SK-N-SH (cell line): ENCODE results near the gene TROAP. TPM values are rescaled to one million over a fixed set of nuclear protein-coding genes. Genes with fewer than 3 reads are reported as not detected.
A peak's percentile ranks its signal among the peaks of the same experiment; 100 is the strongest.

Source experiments
- CTCF ChIA-PET: fragments of 300-600, 350-600 bp; formaldehyde crosslinking; extraction: SDS; loops from one replicate; lab custom pipeline; 2021; lab: Yijun Ruan, JAX
- POLR2A ChIA-PET: fragments of 350-600 bp; sonication (Branson Sonifier 250); formaldehyde crosslinking; extraction: SDS; loops from one replicate; lab custom pipeline; 2020; ENCODE audit warnings: antibody characterized with exemption, inconsistent platforms; lab: Yijun Ruan, JAX
- DNase-seq: peaks from one replicate; pipeline ENCODE4 v3.0.0; 2012
- H2AFZ ChIP-seq: fragments of 200-600 bp; sonication (generic); 2 replicates; pipeline ENCODE4 v1.8.1; 2016; ENCODE audit warnings: antibody characterized with exemption, mild to moderate bottlenecking, low read depth
- H3F3A ChIP-seq: fragments of 200-600 bp; sonication (generic); replicated peaks from 2 replicates; pipeline ENCODE3; 2016; ENCODE audit warnings: antibody characterized with exemption, mild to moderate bottlenecking; ENCODE audit not compliant: insufficient read depth
- H3K27ac ChIP-seq, 2 experiments: fragments of 200-500 bp in 1 of 2; fragments of 200-600 bp in 1 of 2; sonication (Bioruptor generic) in 1 of 2; sonication (generic), shearing (Covaris generic) in 1 of 2; 2 replicates each; pipeline versions ENCODE4 v1.5.1 to v1.6.1; 2014 to 2016; ENCODE audit warnings: low read depth in 2 of 2, inconsistent platforms in 1 of 2, low read length in 1 of 2, mild to moderate bottlenecking in 1 of 2, mixed read lengths in 1 of 2
- H3K27me3 ChIP-seq: fragments of 200-600 bp; sonication (generic), shearing (Covaris generic); 2 replicates; pipeline ENCODE4 v1.6.1; 2016; ENCODE audit warnings: mixed run types; ENCODE audit not compliant: insufficient read depth
- H3K36me3 ChIP-seq, 2 experiments: fragments of 200-500 bp in 1 of 2; fragments of 200-600 bp in 1 of 2; sonication (Bioruptor generic) in 1 of 2; sonication (generic) in 1 of 2; replicated peaks in 1 of 2; 2 replicates each; pipeline versions ENCODE3 to v1.5.1; 2014 to 2016; ENCODE audit warnings: low read length in 1 of 2, mild to moderate bottlenecking in 1 of 2; ENCODE audit not compliant: insufficient read depth in 2 of 2, control insufficient read depth in 1 of 2
- H3K4me1 ChIP-seq, 2 experiments: fragments of 200-500 bp in 1 of 2; fragments of 200-600 bp in 1 of 2; sonication (Bioruptor generic) in 1 of 2; sonication (generic), shearing (Covaris generic) in 1 of 2; 2 replicates each; pipeline versions ENCODE4 v1.5.1 to v1.6.1; 2014 to 2016; ENCODE audit warnings: low read depth in 1 of 2, low read length in 1 of 2, mixed run types in 1 of 2; ENCODE audit not compliant: insufficient read depth in 2 of 2, control insufficient read depth in 1 of 2
- H3K4me2 ChIP-seq: fragments of 200-600 bp; sonication (generic), shearing (Covaris generic); 2 replicates; pipeline ENCODE4 v1.6.1; 2017; ENCODE audit warnings: mixed run types
- H3K4me3 ChIP-seq, 2 experiments: fragments of 200-500 bp in 1 of 2; fragments of 200-600 bp in 1 of 2; sonication (Bioruptor generic) in 1 of 2; sonication (generic), shearing (Covaris generic) in 1 of 2; 2 replicates each; pipeline versions ENCODE4 v1.5.1 to v1.8.1; 2014 to 2016; ENCODE audit warnings: low read depth in 2 of 2, inconsistent platforms in 1 of 2, low read length in 1 of 2, mild to moderate bottlenecking in 1 of 2, mixed read lengths in 1 of 2, moderate library complexity in 1 of 2
- H3K79me2 ChIP-seq: fragments of 200-600 bp; sonication (generic); 2 replicates; pipeline ENCODE4 v1.8.1; 2017; ENCODE audit warnings: mild to moderate bottlenecking; ENCODE audit not compliant: insufficient read depth
- H3K9ac ChIP-seq: fragments of 200-600 bp; sonication (generic); 2 replicates; pipeline ENCODE4 v1.6.1; 2017; ENCODE audit warnings: mixed run types
- H3K9me2 ChIP-seq: fragments of 200-600 bp; sonication (generic); 2 replicates; pipeline ENCODE4 v1.6.1; 2017; ENCODE audit warnings: mixed run types
- H3K9me3 ChIP-seq: fragments of 200-600 bp; sonication (generic); 2 replicates; pipeline ENCODE4 v1.6.1; 2017; ENCODE audit warnings: mixed run types, mild to moderate bottlenecking, moderate library complexity
- H4K20me1 ChIP-seq: fragments of 200-600 bp; sonication (generic); 2 replicates; pipeline ENCODE4 v1.6.1; 2017; ENCODE audit warnings: mild to moderate bottlenecking, mixed run types; ENCODE audit not compliant: insufficient read depth
- ELF1 ChIP-seq: IDR thresholded peaks from 2 replicates; pipeline ENCODE4 v1.4.0; 2012
- MXI1 ChIP-seq: IDR thresholded peaks from 2 replicates; pipeline ENCODE4 v1.6.1; 2012; ENCODE audit warnings: mild to moderate bottlenecking, low read depth, low read length, improper control_type of control experiment
- NFIC ChIP-seq: IDR thresholded peaks from 2 replicates; pipeline ENCODE4 v1.4.0; 2012; ENCODE audit warnings: borderline replicate concordance
- NRF1 ChIP-seq: IDR thresholded peaks from 2 replicates; pipeline ENCODE4 v1.6.1; 2012; ENCODE audit warnings: low read depth, mild to moderate bottlenecking, low read length
- REST ChIP-seq: IDR thresholded peaks from 2 replicates; pipeline ENCODE4 v1.6.1; 2012; ENCODE audit warnings: mild to moderate bottlenecking, low read depth, low read length, moderate library complexity
- RFX5 ChIP-seq: IDR thresholded peaks from 2 replicates; pipeline ENCODE4 v1.6.1; 2012; ENCODE audit warnings: mild to moderate bottlenecking, improper control_type of control experiment, low read length
- SMC3 ChIP-seq: IDR thresholded peaks from 2 replicates; pipeline ENCODE4 v1.6.1; 2012; ENCODE audit warnings: low read depth, low read length, improper control_type of control experiment
- TCF12 ChIP-seq: IDR thresholded peaks from 2 replicates; pipeline ENCODE4 v1.4.0; 2012
- TEAD4 ChIP-seq: IDR thresholded peaks from 2 replicates; pipeline ENCODE4 v1.4.0; 2012; ENCODE audit warnings: mild to moderate bottlenecking, borderline replicate concordance; ENCODE audit not compliant: insufficient read depth
- WGBS: methylation state at CpG from one replicate; pipeline ENCODE4 v1.1.6; 2017; ENCODE audit warnings: low lambda C conversion rate; 5-methylcytosine and 5-hydroxymethylcytosine counted together
- polyA plus RNA-seq, 3 experiments: library from polyadenylated mRNA; depleted of rRNA; stranded (reverse); fragments of >200 nt; gene quantifications; 2 replicates each; pipeline ENCODE4 v1.2.3, GENCODE V29; 2012
- TF ChIP-seq, protein P1 (sequence below): IDR thresholded peaks from 2 replicates; pipeline ENCODE4 v1.4.0; 2012; ENCODE audit warnings: low read depth, borderline replicate concordance

The TROAP gene
- polyA plus RNA-seq, 1 of the 3 experiments (the other 2 are of a cell fraction): 26.2 TPM

GRCh38 chr12:49295082-49295936 is 27.7 kb upstream of the TROAP start, which contains the start of gene PRPH:
Gene PRPH, plus strand, starts transcription at chr12:49295147. Its CDS starts 54 bp downstream, at chr12:49295201.
- Histone ChIP-seq H3K4me3 (peak within 1 kb of the TSS in 1 of 2 experiments; percentile 4; a peak in 1 of 4 replicates), H3K4me2 (no peak within 1 kb of the TSS), H4K20me1 (no peaks in the 10 kb centered on the region), H3K9me3 (no peaks in the 10 kb centered on the region), H3K79me2 (no peaks in the 10 kb centered on the region), H3K27me3 (no peaks in the 10 kb centered on the region), H3F3A (no peaks in the 10 kb centered on the region), H3K27ac (peak within 1 kb of the TSS in 1 of 2 experiments; percentile 71; a peak in 1 of 4 replicates), H3K4me1 (peaks cover 7 to 29% of the 10 kb centered on the region in 2 experiments; a peak in 3 of 4 replicates), H3K9ac (no peak within 1 kb of the TSS), H3K9me2 (no peaks in the 10 kb centered on the region), H2AFZ (no peak within 1 kb of the TSS), H3K36me3 (no peaks in the 10 kb centered on the region)
- peak; percentile 40 for DNase-seq
- TF ChIP-seq NRF1: no peak
- TF ChIP-seq, protein P1, sequence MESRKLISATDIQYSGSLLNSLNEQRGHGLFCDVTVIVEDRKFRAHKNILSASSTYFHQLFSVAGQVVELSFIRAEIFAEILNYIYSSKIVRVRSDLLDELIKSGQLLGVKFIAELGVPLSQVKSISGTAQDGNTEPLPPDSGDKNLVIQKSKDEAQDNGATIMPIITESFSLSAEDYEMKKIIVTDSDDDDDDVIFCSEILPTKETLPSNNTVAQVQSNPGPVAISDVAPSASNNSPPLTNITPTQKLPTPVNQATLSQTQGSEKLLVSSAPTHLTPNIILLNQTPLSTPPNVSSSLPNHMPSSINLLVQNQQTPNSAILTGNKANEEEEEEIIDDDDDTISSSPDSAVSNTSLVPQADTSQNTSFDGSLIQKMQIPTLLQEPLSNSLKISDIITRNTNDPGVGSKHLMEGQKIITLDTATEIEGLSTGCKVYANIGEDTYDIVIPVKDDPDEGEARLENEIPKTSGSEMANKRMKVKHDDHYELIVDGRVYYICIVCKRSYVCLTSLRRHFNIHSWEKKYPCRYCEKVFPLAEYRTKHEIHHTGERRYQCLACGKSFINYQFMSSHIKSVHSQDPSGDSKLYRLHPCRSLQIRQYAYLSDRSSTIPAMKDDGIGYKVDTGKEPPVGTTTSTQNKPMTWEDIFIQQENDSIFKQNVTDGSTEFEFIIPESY: no peak
- no peak for TF ChIP-seq MXI1
- no peak for TF ChIP-seq SMC3
- TF ChIP-seq TCF12: no peak
- TF ChIP-seq ELF1: no peak
- TF ChIP-seq REST: no peak
- no peak for TF ChIP-seq NFIC
- no peak for TF ChIP-seq RFX5
- no peak for TF ChIP-seq TEAD4
- POLR2A ChIA-PET: interaction anchor here (1.1 to 3.6 kb wide), 3 partner anchors 9 to 164 kb away, joined by 3 to 34 read pairs (median 7); partner anchors contain the start of genes TROAP and TUBA1B
- CTCF ChIA-PET: interaction anchor here (1.5 to 29.6 kb wide), 6 partner anchors 8 to 219 kb away, joined by 5 to 658 read pairs (median 12); partner anchors contain the start of genes C1QL4 and DNAJC22
- WGBS: 93% methylated on average over 75 of the region's 82 CpGs
